GM19324 (cell line): ENCODE results near the gene HIPK2.

Experiments used
- ATAC-seq: cut with Tn5 transposase; IDR thresholded peaks from one replicate; pipeline ENCODE4 v1.9.1; 2021; ENCODE audit warnings: mild to moderate bottlenecking, moderate library complexity; ENCODE audit not compliant: unreplicated experiment, low FRiP score

HIPK2 gene

DNA sequence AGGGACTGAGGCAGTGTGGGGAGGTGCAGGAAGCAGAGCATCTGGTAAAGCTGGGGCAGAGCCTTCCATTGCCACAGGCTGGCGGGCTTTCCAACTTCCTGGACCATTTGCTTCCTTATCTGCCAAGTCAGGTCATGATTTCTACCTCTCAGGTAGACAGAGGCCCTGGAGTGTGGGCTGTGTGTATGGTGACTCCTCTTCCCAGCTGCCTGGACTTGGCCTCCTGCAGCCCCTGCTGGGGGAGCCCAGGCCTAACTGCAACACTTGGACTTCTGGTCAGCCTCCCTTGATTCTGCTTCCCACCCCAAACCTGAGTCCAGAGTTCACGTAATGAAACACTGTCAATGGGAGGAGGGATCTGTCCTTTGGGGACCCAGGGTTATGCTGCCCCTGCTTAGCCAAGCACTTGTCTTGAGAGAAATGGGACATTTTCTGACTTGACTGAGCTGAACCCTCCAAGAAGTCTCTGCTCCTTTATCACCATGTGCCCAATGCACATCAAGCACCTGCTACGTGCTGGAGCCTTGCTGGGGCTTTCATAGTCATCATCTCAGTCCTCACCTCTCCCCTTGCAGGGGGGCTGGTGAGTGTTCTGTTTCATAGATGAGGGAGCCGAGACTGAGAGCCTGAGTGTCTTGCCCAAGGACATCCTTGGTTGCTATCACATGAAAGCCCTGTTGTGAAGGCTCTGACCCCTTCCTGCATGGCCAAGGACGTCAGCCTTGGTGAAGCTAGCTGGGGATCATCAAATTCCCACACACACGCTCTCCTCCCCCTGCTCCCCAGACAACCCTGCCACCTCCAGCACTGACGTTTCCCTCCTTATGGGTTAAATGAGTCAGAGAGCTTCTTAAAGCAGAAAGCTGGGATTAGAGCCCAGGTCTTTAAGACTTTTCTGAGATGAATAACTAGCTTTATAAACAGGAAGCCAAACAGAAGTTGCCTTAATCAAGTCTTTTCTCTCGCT is 250.9 kb downstream of the HIPK2 start:
- no peak for ATAC-seq

DNA sequence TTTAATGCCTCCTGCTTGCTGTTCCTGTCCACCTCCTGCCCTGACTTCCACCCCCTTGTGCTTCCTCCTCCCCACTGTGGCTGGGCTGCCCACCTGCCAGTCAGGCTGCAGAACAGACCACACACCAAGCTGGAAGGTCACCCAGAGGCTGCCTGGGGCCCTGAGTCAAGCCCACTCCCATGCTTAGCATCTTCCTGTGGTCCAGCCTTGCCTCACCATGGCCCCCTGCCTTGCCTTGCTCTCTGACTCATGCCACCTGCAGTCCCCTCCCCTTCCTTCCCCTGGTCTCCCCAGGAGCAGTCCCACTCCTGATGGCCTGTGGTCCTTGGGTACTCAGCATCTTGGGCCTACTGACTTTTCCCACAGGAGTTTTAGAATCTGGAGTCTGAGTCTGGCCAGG is 252.0 kb downstream of the HIPK2 start:
- no peak for ATAC-seq

DNA sequence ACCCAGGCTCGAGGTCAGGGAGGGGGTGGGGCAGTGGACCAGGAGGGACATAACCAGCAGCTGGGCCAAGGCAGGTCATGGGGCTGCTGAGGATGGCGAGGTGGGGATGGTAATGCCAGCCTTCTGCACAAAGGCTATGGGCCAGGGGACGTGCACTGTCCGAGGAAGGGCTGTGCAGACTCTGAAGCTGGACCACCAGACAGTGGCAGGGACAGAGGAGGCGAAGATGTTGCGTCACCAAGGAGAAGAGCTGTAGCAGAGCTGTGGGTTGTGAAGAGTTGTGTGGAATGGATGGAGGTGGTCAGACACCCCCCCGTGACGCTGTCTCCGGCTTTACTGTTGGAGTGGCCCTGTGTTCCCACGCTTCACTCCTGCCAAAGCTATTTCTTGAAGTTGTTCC is 252.6 kb downstream of the HIPK2 start:
- no peak for ATAC-seq

DNA sequence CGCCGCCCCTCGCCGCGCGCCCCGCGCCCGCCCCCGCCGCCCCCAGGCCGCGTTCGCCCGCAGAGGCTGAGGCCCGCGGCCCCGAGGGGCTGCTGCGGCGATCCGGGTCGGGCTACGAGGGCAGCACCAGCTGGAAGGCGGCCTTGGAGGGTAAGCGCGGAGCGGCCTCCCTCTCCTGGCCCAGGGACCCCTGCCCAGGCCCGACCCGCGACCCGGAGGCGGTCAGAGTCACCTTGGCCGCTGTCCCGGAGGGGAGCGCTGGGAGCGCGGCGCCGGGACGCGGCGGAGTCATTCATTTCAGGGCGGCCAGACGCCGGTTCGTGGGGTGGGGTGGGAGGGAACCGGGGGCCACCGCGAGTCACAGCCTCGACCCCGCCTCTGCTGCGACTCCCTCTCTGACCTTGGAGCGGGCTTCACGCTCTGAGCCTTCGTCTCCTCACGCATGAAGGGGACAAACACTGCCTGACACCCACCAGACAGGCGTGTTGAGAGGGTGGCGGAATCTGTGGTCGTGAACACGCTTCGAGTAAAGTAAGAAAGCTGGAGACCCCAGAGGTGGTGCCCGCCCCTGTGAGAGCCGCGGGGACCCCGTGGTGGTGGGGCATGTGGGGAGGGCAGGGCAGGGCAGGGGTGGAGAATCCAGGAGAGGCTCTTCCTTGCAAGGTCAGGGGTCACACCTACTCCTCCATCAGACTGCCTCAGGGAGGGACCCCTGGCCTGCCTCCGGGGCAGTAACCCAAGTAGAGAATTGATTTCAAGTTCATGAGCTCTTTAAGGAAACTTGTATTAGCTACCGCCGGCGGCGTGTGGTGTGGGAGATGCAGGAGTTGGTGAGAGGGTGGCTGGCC is 253.6 kb downstream of the HIPK2 start:
- ATAC-seq, result no peak

DNA sequence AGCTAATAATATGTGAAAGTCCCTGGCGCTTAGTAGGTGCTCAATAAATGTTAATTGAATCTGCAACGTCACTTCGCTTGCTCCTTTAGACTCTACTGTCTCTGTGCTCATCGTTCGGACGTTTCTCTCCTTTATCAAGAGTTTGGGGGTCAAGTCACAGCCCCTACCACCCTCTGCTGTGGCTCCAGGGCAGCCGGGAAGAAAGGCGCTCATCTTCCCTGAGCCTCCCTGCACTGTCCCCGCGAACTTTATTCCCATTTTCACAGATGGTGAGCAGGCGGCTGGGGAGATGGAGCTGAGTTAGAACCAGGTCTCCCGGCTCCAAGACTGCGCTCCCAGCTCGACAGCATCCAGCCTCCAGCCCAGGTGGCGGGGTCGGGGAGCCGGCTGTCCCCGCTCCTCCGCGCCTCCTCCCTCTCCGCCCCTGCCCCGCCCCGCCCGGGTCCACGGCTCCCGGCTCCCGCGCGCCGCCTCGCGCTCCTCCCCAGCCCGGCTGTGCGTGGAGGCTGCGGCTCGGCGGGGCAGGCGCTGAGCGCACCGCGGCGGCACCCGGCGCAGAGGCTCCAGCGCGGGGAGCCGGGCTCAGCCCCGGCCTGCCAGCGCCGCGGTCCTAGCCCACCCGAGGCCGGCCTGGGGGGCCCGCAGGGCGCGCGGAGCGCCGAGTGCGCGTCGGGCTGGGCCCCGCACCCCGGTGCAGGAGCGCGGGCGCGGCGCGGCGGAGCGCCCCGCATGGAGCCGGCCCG is 254.4 kb downstream of the HIPK2 start, which contains the start of gene CLEC2L:
TSS of gene CLEC2L (plus strand) at position 487 of the 743 bp plus-strand sequence. CDS start at position 730, 243 bp downstream.
- ATAC-seq, result no peak

DNA sequence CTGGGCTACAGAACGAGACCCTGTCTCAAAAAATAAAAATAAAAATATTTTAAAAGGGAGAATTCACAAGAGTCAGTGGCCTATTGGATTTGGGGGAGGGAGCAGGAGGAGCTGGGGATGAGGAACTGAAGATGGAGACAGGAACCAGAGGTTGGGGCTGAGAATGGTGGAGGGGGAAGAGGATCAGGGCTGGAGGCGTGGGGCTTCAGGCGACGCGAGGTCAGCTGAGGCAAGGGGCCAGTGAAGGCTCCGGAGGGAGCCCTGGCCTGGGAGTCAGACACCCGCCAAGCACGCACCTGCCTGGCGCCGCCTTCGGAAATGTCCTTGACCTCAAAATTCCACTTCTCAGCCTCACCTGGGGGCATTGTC is 255.0 kb downstream of the HIPK2 start:
- ATAC-seq, result no peak

DNA sequence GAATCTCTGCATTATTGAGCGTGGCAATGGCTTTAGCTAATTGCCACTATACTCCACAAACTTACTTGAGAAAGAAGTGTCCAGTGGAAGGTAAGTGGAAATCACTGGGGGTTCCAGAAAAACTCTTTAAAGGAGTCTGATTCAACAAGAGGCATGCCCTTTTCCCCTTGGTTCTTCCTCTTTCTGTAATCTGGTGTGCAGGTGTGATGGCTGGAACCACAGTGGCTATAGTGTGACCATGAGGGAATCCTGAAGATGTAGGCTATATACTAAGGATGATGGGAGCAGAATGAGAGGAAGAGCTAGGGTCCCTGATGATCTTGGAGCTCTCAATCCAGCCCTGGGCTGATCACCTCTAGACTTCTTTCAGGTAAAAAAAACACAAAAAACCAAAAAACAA is 256.4 kb downstream of the HIPK2 start:
- no peak for ATAC-seq

DNA sequence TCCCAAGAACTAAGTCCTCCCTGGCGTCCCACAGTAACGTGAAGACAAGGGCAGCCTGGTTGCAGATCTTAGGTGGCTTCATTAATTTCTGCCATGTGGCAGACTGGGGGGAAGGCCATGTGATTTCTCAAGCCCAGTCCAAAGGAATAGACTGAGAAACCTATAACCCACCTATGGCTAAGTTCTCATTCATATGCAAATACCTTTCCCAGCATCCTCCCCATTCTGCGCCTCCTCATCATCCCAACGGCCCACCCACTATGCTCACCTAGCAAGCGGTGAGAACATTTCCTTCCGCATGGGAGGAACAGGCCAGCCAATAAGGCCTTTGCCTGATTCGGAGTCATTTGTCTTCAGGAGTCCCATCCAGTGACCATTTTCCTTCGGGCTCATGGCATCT is 262.5 kb downstream of the HIPK2 start:
- ATAC-seq, result no peak
